ENCODE measurements around the gene LONP2. TPM values are rescaled to one million over a fixed set of nuclear protein-coding genes. Genes with fewer than 3 reads are reported as not detected.

LONP2 gene
- total RNA-seq, 1 donor from 2014 or later: 69.5 TPM

GRCh38 chr16:48277158-48277557 lies 33.1 kb downstream of the LONP2 start:
- Mint-ChIP-seq H3K27ac (ENCODE audit: unreplicated experiment) (peak overlapping the region; percentile 8), H3K4me3 (ENCODE audit: unreplicated experiment) (no peak overlapping the region), H3K9me3 (ENCODE audit: unreplicated experiment) (no peaks in the 10 kb centered on the region), H3K36me3 (ENCODE audit: unreplicated experiment) (peaks cover 36% of the 10 kb centered on the region), H3K27me3 (ENCODE audit: unreplicated experiment) (no peaks in the 10 kb centered on the region), H3K4me1 (ENCODE audit: unreplicated experiment) (peaks cover 5% of the 10 kb centered on the region)
- DNase-seq (ENCODE audit: extremely low spot score, unreplicated experiment): no peak
- TF ChIP-seq CTCF (IDR thresholded peaks at IDR 0.05): no peak

- Mint-ChIP-seq H3K4me3 (ENCODE audit: unreplicated experiment) (no peak overlapping the region), H3K4me1 (ENCODE audit: unreplicated experiment) (peaks cover 2% of the 10 kb centered on the region), H3K36me3 (ENCODE audit: unreplicated experiment) (peaks cover 40% of the 10 kb centered on the region), H3K27ac (ENCODE audit: unreplicated experiment) (no peak overlapping the region), H3K27me3 (ENCODE audit: unreplicated experiment) (no peaks in the 10 kb centered on the region), H3K9me3 (ENCODE audit: unreplicated experiment) (no peaks in the 10 kb centered on the region)
- TF ChIP-seq CTCF (IDR thresholded peaks at IDR 0.05): no peak
- DNase-seq (ENCODE audit: extremely low spot score, unreplicated experiment): no peak
Measured at GRCh38 chr16:48279199-48279598, 35.1 kb downstream of the LONP2 start.

- Mint-ChIP-seq H3K36me3 (ENCODE audit: unreplicated experiment) (peaks cover 44% of the 10 kb centered on the region), H3K4me1 (ENCODE audit: unreplicated experiment) (peaks cover 2% of the 10 kb centered on the region)
- no peak for DNase-seq (ENCODE audit: extremely low spot score, unreplicated experiment)
Measured at GRCh38 chr16:48280546-48280945, 36.4 kb downstream of the LONP2 start.

DNA sequence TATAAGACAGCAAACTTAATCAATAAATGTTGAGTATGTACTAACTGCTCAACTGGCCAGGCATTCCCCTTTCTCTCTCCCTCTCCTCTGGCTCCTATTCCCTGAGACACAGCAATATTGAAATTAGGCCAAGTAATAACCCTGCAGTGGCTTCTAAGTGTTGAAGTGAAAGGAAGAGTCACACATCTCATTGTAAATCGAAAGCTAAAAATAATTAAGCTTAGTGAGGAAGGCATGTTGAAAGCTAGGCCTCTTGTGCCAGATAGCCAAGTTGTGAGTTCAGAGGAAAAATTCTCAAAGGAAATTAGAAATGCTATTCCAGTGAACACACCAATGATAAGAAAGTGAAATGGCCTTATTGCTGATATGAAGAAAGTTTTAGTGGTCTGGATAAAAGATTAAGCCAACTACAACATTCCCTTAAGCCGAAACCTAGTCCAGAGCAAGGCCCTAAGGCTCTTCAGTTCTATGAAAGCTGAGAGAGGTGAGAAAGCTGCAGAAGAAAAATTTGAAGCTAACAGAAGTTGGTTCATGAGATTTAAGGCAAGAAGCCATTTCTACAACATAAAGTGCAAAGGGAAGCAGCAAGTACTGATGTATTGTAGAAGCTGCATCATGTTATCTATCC lies 38.6 kb downstream of the LONP2 start:
- H3K36me3 Mint-ChIP-seq (ENCODE audit: unreplicated experiment): peaks cover 54% of the 10 kb centered on the region
- no peak for DNase-seq (ENCODE audit: extremely low spot score, unreplicated experiment)
- H3K27ac Mint-ChIP-seq (ENCODE audit: unreplicated experiment): no peak overlapping the region
- peaks cover 4% of the 10 kb centered on the region for H3K4me1 Mint-ChIP-seq (ENCODE audit: unreplicated experiment)
- H3K9me3 Mint-ChIP-seq (ENCODE audit: unreplicated experiment): peaks cover 7% of the 10 kb centered on the region
- no peaks in the 10 kb centered on the region for H3K27me3 Mint-ChIP-seq (ENCODE audit: unreplicated experiment)
- H3K4me3 Mint-ChIP-seq (ENCODE audit: unreplicated experiment): no peak overlapping the region
- TF ChIP-seq CTCF (IDR thresholded peaks at IDR 0.05): no peak

More at GRCh38 chr16:48280546-48280945, 36.4 kb downstream of the LONP2 start:
- H3K27ac Mint-ChIP-seq (ENCODE audit: unreplicated experiment): no peak overlapping the region
- H3K9me3 Mint-ChIP-seq (ENCODE audit: unreplicated experiment): peaks cover 3% of the 10 kb centered on the region
- no peaks in the 10 kb centered on the region for H3K27me3 Mint-ChIP-seq (ENCODE audit: unreplicated experiment)
- TF ChIP-seq CTCF (IDR thresholded peaks at IDR 0.05): no peak
- H3K4me3 Mint-ChIP-seq (ENCODE audit: unreplicated experiment): no peak overlapping the region

GRCh38 chr16:48284772-48285409 lies 40.8 kb downstream of the LONP2 start:
- TF ChIP-seq CTCF (IDR thresholded peaks at IDR 0.05): no peak
- no peak overlapping the region for H3K27ac Mint-ChIP-seq (ENCODE audit: unreplicated experiment)

More at GRCh38 chr16:48284772-48285409, 40.8 kb downstream of the LONP2 start:
- Mint-ChIP-seq H3K4me3 (ENCODE audit: unreplicated experiment) (no peak overlapping the region), H3K36me3 (ENCODE audit: unreplicated experiment) (peaks cover 50% of the 10 kb centered on the region), H3K9me3 (ENCODE audit: unreplicated experiment) (peaks cover 7% of the 10 kb centered on the region), H3K4me1 (ENCODE audit: unreplicated experiment) (peaks cover 4% of the 10 kb centered on the region), H3K27me3 (ENCODE audit: unreplicated experiment) (no peaks in the 10 kb centered on the region)
- DNase-seq (ENCODE audit: extremely low spot score, unreplicated experiment): no peak
